ENCODE data around the gene CENPE. TPM values are rescaled to one million over a fixed set of nuclear protein-coding genes. Genes with fewer than 3 reads are reported as not detected.

CENPE gene
- total RNA-seq, 2 experiments from 2014 or later = 23.6 to 70.9 TPM

DNA sequence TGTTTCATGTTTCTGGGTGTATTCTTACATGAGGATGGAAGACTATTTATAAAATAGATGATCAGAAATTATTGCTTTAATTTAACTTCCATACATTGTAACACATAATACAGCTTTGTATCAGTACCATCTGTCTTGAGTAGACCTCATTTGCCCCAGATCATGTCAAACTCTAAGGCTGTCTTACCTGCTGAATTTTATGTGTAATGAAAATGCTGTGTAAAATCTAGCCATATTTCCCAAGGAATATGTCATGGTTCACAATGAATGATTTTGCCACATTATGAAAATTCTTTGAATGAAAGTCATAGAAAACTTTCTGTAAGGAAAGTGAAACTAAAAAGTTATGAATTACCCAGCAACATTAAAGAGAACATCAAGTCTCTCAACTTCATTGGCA lies 105.9 kb downstream of the CENPE start:
- peak overlapping the region; percentile 82; the same call in 1 of the 2 replicates for H2AFZ ChIP-seq (ENCODE audit: low read length)
- POLR2A ChIA-PET = interaction anchor here (1.0 to 5.3 kb wide), 8 partner anchors 10 to 472 kb away, joined by 3 to 49 read pairs (median 4); partner anchors contain the start of genes MANBA and SLC9B2

DNA sequence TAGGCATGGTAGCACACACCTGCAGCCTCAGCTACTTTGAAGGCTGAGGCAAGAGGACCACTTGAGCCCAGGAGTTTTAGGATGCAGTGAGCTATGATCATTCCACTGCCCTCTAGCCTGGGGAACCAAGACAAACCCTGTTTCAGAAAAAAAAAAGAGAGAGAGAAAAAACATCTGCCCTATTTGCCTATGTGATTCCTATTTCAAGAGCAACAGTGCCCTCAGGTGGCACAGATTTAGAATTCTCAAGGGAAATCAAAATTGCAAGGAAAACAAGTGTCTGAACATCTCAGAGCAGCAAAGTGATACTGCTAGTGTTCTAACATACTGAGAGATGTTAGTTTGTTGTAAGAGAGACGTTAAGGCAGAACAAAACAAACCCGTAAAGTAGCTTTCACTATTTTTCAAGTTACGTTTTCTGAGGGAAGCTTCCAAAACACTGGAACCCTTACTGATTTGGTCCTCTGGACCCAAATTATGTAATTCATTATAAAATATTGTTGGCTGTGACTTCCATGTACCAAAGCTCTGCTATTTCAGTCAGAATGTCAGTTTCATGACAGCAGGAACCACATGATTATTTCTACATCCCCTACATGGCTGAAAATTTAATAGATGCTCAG lies 106.4 kb downstream of the CENPE start:
- intact Hi-C loops (cut with micrococcal nuclease; ENCODE audit: unreplicated experiment) = loop anchor here (1.0 to 5.0 kb wide), 6 partner anchors 45 to 661 kb away; partner anchors contain the start of gene MANBA
- no peaks in the 10 kb centered on the region for H3K9me2 ChIP-seq (ENCODE audit: insufficient read depth, low read length)
- H4K20me1 ChIP-seq (ENCODE audit: insufficient read depth, low read length) = no peaks in the 10 kb centered on the region
- no peak overlapping the region for H3K4me3 ChIP-seq (ENCODE audit: low read depth, low read length, poor library complexity, severe bottlenecking)
- H3K27ac ChIP-seq (ENCODE audit: low read depth, low read length, poor library complexity, severe bottlenecking) = peak overlapping the region; percentile 12
- H3K9me3 ChIP-seq (ENCODE audit: low read length) = no peaks in the 10 kb centered on the region
- ChIA-PET CTCF (ENCODE audit: unreplicated experiment) (interaction anchor here (0.6 to 2.2 kb wide), 7 partner anchors 8 to 83 kb away, joined by 3 to 5 read pairs (median 3); no protein-coding TSS in a partner anchor), POLR2A (interaction anchor here (0.5 to 5.3 kb wide), 13 partner anchors 9 to 473 kb away, joined by 3 to 49 read pairs (median 4); partner anchors contain the start of genes MANBA and SLC9B2)
- peaks cover 20% of the 10 kb centered on the region for H3K4me1 ChIP-seq (ENCODE audit: insufficient read depth, low read length, poor library complexity, severe bottlenecking)
- DNase-seq (ENCODE audit: low spot score) = peak; percentile 88
- H2AFZ ChIP-seq (ENCODE audit: low read length) = peak overlapping the region; percentile 82
- peaks cover 12% of the 10 kb centered on the region for H3K36me3 ChIP-seq (ENCODE audit: insufficient read depth, low read length)
- TF ChIP-seq, protein P1, sequence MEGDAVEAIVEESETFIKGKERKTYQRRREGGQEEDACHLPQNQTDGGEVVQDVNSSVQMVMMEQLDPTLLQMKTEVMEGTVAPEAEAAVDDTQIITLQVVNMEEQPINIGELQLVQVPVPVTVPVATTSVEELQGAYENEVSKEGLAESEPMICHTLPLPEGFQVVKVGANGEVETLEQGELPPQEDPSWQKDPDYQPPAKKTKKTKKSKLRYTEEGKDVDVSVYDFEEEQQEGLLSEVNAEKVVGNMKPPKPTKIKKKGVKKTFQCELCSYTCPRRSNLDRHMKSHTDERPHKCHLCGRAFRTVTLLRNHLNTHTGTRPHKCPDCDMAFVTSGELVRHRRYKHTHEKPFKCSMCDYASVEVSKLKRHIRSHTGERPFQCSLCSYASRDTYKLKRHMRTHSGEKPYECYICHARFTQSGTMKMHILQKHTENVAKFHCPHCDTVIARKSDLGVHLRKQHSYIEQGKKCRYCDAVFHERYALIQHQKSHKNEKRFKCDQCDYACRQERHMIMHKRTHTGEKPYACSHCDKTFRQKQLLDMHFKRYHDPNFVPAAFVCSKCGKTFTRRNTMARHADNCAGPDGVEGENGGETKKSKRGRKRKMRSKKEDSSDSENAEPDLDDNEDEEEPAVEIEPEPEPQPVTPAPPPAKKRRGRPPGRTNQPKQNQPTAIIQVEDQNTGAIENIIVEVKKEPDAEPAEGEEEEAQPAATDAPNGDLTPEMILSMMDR (conservative IDR thresholded peaks at IDR 0.05; ENCODE audit: low read length) = peak; percentile 96
- TF ChIP-seq EZH2phosphoT487 (IDR thresholded peaks at IDR 0.05; ENCODE audit: borderline replicate concordance, low read depth, low read length) = no peak
- no peaks in the 10 kb centered on the region for H3K79me2 ChIP-seq (ENCODE audit: insufficient read depth, low read depth, low read length)
- H3K4me2 ChIP-seq (ENCODE audit: low read length) = peak overlapping the region; percentile 54
- BruUV-seq (replicated peaks) = no TSS peak

More for the DNA sequence above, 105.9 kb downstream of the CENPE start:
- peak overlapping the region; percentile 54 for H3K4me2 ChIP-seq (ENCODE audit: low read length)
- no TSS peak for BruUV-seq (replicated peaks)
- TF ChIP-seq, protein P1 (conservative IDR thresholded peaks at IDR 0.05; ENCODE audit: low read length) = no peak
- no peak for TF ChIP-seq EZH2phosphoT487 (IDR thresholded peaks at IDR 0.05; ENCODE audit: borderline replicate concordance, low read depth, low read length)
- DNase-seq (ENCODE audit: low spot score) = no peak
- no peak overlapping the region for H3K4me3 ChIP-seq (ENCODE audit: low read depth, low read length, poor library complexity, severe bottlenecking)
- H3K79me2 ChIP-seq (ENCODE audit: insufficient read depth, low read depth, low read length) = no peaks in the 10 kb centered on the region
- H3K36me3 ChIP-seq (ENCODE audit: insufficient read depth, low read length) = peaks cover 12% of the 10 kb centered on the region
- CTCF ChIA-PET (ENCODE audit: unreplicated experiment) = interaction anchor here (0.9 to 2.2 kb wide), 4 partner anchors 8 to 49 kb away, joined by 3 to 5 read pairs (median 3); no protein-coding TSS in a partner anchor
- intact Hi-C loops (cut with micrococcal nuclease; ENCODE audit: unreplicated experiment) = loop anchor here (5.0 kb wide), 1 partner anchor 330 kb away; the partner anchor contains the start of gene MANBA
- H3K9me2 ChIP-seq (ENCODE audit: insufficient read depth, low read length) = no peaks in the 10 kb centered on the region
- peak overlapping the region; percentile 12 for H3K27ac ChIP-seq (ENCODE audit: low read depth, low read length, poor library complexity, severe bottlenecking)
- H3K4me1 ChIP-seq (ENCODE audit: insufficient read depth, low read length, poor library complexity, severe bottlenecking) = peaks cover 20% of the 10 kb centered on the region
- H4K20me1 ChIP-seq (ENCODE audit: insufficient read depth, low read length) = no peaks in the 10 kb centered on the region
- no peaks in the 10 kb centered on the region for H3K9me3 ChIP-seq (ENCODE audit: low read length)

DNA sequence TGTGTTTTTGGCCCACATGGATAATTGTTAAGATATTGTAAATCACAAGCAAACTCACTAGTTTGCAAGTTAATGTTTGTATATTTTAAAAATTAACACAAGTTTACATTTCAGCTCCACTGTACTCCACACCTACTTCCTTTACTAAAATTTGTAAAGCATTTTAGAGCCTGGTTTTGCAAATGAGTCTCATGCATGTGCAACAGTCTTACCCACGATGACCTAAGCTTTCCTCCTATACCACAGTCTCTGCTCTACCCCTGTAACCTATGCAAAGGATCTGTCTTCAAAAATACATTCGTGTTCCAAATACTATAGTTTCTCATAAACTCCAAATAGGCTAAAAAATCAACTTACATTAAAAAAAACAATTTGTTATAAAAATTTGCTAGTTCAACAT lies 108.7 kb downstream of the CENPE start:
- peaks cover 20% of the 10 kb centered on the region for H3K4me1 ChIP-seq (ENCODE audit: insufficient read depth, low read length, poor library complexity, severe bottlenecking)
- H3K79me2 ChIP-seq (ENCODE audit: insufficient read depth, low read depth, low read length) = no peaks in the 10 kb centered on the region
- H4K20me1 ChIP-seq (ENCODE audit: insufficient read depth, low read length) = no peaks in the 10 kb centered on the region
- TF ChIP-seq EZH2phosphoT487 (IDR thresholded peaks at IDR 0.05; ENCODE audit: borderline replicate concordance, low read depth, low read length) = no peak
- TF ChIP-seq, protein P1 (conservative IDR thresholded peaks at IDR 0.05; ENCODE audit: low read length) = no peak
- DNase-seq (ENCODE audit: low spot score) = no peak
- no peak overlapping the region for H3K4me3 ChIP-seq (ENCODE audit: low read depth, low read length, poor library complexity, severe bottlenecking)
- no peaks in the 10 kb centered on the region for H3K9me2 ChIP-seq (ENCODE audit: insufficient read depth, low read length)
- no peaks in the 10 kb centered on the region for H3K9me3 ChIP-seq (ENCODE audit: low read length)
- ChIA-PET CTCF (ENCODE audit: unreplicated experiment) (no interaction called here), POLR2A (interaction anchor here (0.5 to 5.3 kb wide), 7 partner anchors 11 to 77 kb away, joined by 3 to 49 read pairs (median 3); partner anchors contain the start of gene SLC9B2)
- no TSS peak for BruUV-seq (replicated peaks)
- no peak overlapping the region for H3K4me2 ChIP-seq (ENCODE audit: low read length)
- H2AFZ ChIP-seq (ENCODE audit: low read length) = no peak overlapping the region
- peaks cover 19% of the 10 kb centered on the region for H3K36me3 ChIP-seq (ENCODE audit: insufficient read depth, low read length)
- no peak overlapping the region for H3K27ac ChIP-seq (ENCODE audit: low read depth, low read length, poor library complexity, severe bottlenecking)
- intact Hi-C loops (cut with micrococcal nuclease; ENCODE audit: unreplicated experiment) = no loop called here

Measured in OCI-LY7 (cell line).